Measurements from ENCODE around the gene CIB4. TPM values are rescaled to one million over a fixed set of nuclear protein-coding genes. Genes with fewer than 3 reads are reported as not detected.

The CIB4 gene
- total and polyA plus RNA-seq, 12 donors, result not detected

GRCh38 chr2:26671691-26672090, 30.5 kb upstream of the CIB4 start:
- 87 to 90% methylated on average over 5 of the region's 5 CpGs for WGBS, 2 donors
- H3K4me1 ChIP-seq, result no peaks in the 10 kb centered on the region
- no peak for DNase-seq
- intact Hi-C loops (cut with DNase I), result no loop called here
- no peak for ATAC-seq
- no peak overlapping the region for H3K4me3 ChIP-seq
- no peak overlapping the region for H3K27ac ChIP-seq
- H3K36me3 ChIP-seq, result no peaks in the 10 kb centered on the region
- H3K9me3 ChIP-seq, result no peaks in the 10 kb centered on the region
- TF ChIP-seq CTCF (IDR thresholded peaks at IDR 0.05), result no peak
- peaks cover 0 to 37% (median 26%) of the 10 kb centered on the region in 7 donors for H3K27me3 ChIP-seq

GRCh38 chr2:26670931-26671460, 29.8 kb upstream of the CIB4 start:
- no peak overlapping the region for H3K27ac ChIP-seq
- no peak for TF ChIP-seq CTCF (IDR thresholded peaks at IDR 0.05)
- intact Hi-C loops (cut with DNase I), result no loop called here
- peaks cover 0 to 37% (median 26%) of the 10 kb centered on the region in 7 donors for H3K27me3 ChIP-seq
- ATAC-seq (no peak), DNase-seq (no peak)
- H3K4me1 ChIP-seq, result no peaks in the 10 kb centered on the region
- H3K36me3 ChIP-seq, result no peaks in the 10 kb centered on the region
- H3K4me3 ChIP-seq, result no peak overlapping the region
- WGBS, 2 donors, result 88 to 94% methylated on average over 5 of the region's 5 CpGs
- H3K9me3 ChIP-seq, result peaks cover 0 to 4% (median 0%) of the 10 kb centered on the region in 11 donors

- no peak for TF ChIP-seq CTCF (IDR thresholded peaks at IDR 0.05)
- intact Hi-C loops (cut with DNase I), result no loop called here
- Histone ChIP-seq H3K36me3 (no peaks in the 10 kb centered on the region), H3K27ac (no peak overlapping the region), H3K4me1 (no peaks in the 10 kb centered on the region), H3K4me3 (no peak overlapping the region), H3K27me3 (peaks cover 0 to 37% (median 26%) of the 10 kb centered on the region in 7 donors), H3K9me3 (peaks cover 0 to 10% (median 0%) of the 10 kb centered on the region in 11 donors)
- no peak for DNase-seq
- ATAC-seq, result no peak
- 29 to 55% methylated on average over 3 of the region's 3 CpGs for WGBS, 2 donors
Observed at GRCh38 chr2:26670171-26670570, 29.0 kb upstream of the CIB4 start.

- intact Hi-C loops (cut with DNase I), result no loop called here
- no peak overlapping the region for H3K27ac ChIP-seq
- H3K4me3 ChIP-seq, result no peak overlapping the region
- TF ChIP-seq CTCF (IDR thresholded peaks at IDR 0.05), result no peak
- ATAC-seq (no peak), DNase-seq (no peak)
- WGBS, 2 donors, result 47 to 54% methylated on average over 8 of the region's 8 CpGs
- H3K36me3 ChIP-seq, result no peaks in the 10 kb centered on the region
- no peaks in the 10 kb centered on the region for H3K4me1 ChIP-seq
- peaks cover 0 to 10% (median 0%) of the 10 kb centered on the region in 11 donors for H3K9me3 ChIP-seq
- peaks cover 0 to 37% (median 26%) of the 10 kb centered on the region in 7 donors for H3K27me3 ChIP-seq
Observed at GRCh38 chr2:26668856-26669750, 27.9 kb upstream of the CIB4 start.

All from heart right ventricle (tissue), 16 donors.